Ishikawa (cell line): ENCODE data around the gene NTRK3.

Experiments used
- CEBPB ChIP-seq: IDR thresholded peaks from 2 replicates; pipeline ENCODE4 v1.6.1; 2012
- CREB1 ChIP-seq: IDR thresholded peaks from 2 replicates; pipeline ENCODE4 v1.6.1; 2012; ENCODE audit warnings: low read depth
- FOXM1 ChIP-seq: IDR thresholded peaks from 2 replicates; pipeline ENCODE4 v1.6.1; 2012; ENCODE audit warnings: low read depth, borderline replicate concordance
- RAD21 ChIP-seq: IDR thresholded peaks from 2 replicates; pipeline ENCODE4 v1.6.1; 2012; ENCODE audit warnings: low read depth
- TAF1 ChIP-seq: IDR thresholded peaks from 2 replicates; pipeline ENCODE4 v1.6.1; 2012; ENCODE audit warnings: low read depth, mild to moderate bottlenecking
- YY1 ChIP-seq: IDR thresholded peaks from 2 replicates; pipeline ENCODE4 v1.6.1; 2012; ENCODE audit warnings: low read depth
- TF ChIP-seq, protein P1 (sequence below): IDR thresholded peaks from 2 replicates; pipeline ENCODE4 v1.6.1; 2012; ENCODE audit warnings: low read depth, mild to moderate bottlenecking

DNA sequence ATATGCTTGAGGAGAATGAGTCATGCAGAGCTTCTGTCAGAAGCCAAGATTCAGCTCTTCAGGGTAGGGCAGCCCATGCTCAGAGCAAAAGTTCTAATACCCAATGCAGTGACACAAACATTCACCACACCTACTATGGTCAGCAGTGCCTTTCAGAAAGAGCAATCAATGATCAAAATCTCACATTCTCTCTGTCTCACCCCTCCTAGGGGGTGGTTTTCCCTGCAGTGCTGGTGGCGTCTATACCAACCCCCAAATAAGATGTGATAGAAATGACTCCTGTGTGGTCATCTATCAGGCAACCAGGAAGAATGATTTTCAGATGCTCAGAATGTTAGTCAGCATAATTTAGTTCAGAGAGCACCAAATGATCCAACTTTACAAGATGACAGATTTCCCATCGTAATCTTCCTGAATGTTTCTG lies 385.3 kb downstream of the NTRK3 start:
- TF ChIP-seq, protein P1, sequence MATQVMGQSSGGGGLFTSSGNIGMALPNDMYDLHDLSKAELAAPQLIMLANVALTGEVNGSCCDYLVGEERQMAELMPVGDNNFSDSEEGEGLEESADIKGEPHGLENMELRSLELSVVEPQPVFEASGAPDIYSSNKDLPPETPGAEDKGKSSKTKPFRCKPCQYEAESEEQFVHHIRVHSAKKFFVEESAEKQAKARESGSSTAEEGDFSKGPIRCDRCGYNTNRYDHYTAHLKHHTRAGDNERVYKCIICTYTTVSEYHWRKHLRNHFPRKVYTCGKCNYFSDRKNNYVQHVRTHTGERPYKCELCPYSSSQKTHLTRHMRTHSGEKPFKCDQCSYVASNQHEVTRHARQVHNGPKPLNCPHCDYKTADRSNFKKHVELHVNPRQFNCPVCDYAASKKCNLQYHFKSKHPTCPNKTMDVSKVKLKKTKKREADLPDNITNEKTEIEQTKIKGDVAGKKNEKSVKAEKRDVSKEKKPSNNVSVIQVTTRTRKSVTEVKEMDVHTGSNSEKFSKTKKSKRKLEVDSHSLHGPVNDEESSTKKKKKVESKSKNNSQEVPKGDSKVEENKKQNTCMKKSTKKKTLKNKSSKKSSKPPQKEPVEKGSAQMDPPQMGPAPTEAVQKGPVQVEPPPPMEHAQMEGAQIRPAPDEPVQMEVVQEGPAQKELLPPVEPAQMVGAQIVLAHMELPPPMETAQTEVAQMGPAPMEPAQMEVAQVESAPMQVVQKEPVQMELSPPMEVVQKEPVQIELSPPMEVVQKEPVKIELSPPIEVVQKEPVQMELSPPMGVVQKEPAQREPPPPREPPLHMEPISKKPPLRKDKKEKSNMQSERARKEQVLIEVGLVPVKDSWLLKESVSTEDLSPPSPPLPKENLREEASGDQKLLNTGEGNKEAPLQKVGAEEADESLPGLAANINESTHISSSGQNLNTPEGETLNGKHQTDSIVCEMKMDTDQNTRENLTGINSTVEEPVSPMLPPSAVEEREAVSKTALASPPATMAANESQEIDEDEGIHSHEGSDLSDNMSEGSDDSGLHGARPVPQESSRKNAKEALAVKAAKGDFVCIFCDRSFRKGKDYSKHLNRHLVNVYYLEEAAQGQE, result no peak
- TF ChIP-seq RAD21 (no peak), TAF1 (no peak), CEBPB (no peak), CREB1 (no peak), YY1 (no peak), FOXM1 (no peak)
